GM18499 (cell line): ENCODE data around the gene TAF1C.

Source experiments
- ATAC-seq: cut with Tn5 transposase; IDR thresholded peaks from one replicate; pipeline ENCODE4 v1.9.1; 2021; ENCODE audit warnings: moderate number of reproducible peaks; ENCODE audit not compliant: insufficient read depth, unreplicated experiment

The TAF1C gene

GRCh38 chr16:84166796-84167695, 19.8 kb downstream of the TAF1C start:
- no peak for ATAC-seq

GRCh38 chr16:84165746-84166145, 21.1 kb downstream of the TAF1C start:
- no peak for ATAC-seq

- no peak for ATAC-seq
Measured at GRCh38 chr16:84161801-84162200, 25.1 kb downstream of the TAF1C start.

- ATAC-seq: no peak
Measured at GRCh38 chr16:84161037-84161436, 25.8 kb downstream of the TAF1C start.

- ATAC-seq: no peak
Measured at GRCh38 chr16:84159800-84160199, 27.1 kb downstream of the TAF1C start.

GRCh38 chr16:84159007-84159406, 27.9 kb downstream of the TAF1C start:
- no peak for ATAC-seq

- ATAC-seq: no peak
Measured at GRCh38 chr16:84156342-84156784, 30.5 kb downstream of the TAF1C start.

- no peak for ATAC-seq
Measured at GRCh38 chr16:84155771-84156170, 31.1 kb downstream of the TAF1C start.

GRCh38 chr16:84155226-84155625, 31.6 kb downstream of the TAF1C start:
- no peak for ATAC-seq

GRCh38 chr16:84153660-84154214, 33.1 kb downstream of the TAF1C start:
- no peak for ATAC-seq

GRCh38 chr16:84150926-84151325, 35.9 kb downstream of the TAF1C start:
- no peak for ATAC-seq

- no peak for ATAC-seq
Measured at GRCh38 chr16:84144859-84145639, 41.8 kb downstream of the TAF1C start, which contains the start of the genes DNAAF1 and HSDL1. Gene DNAAF1 (plus strand): TSS chr16:84145308. CDS start chr16:84145441, 133 bp downstream. Gene HSDL1 (minus strand): TSS chr16:84145177. CDS start chr16:84131321, 13,856 bp downstream.

- ATAC-seq: no peak
Measured at GRCh38 chr16:84144209-84144858, 42.5 kb downstream of the TAF1C start.

- no peak for ATAC-seq
Measured at GRCh38 chr16:84143784-84144199, 43.1 kb downstream of the TAF1C start.

- ATAC-seq: no peak
Measured at GRCh38 chr16:84143081-84143480, 43.8 kb downstream of the TAF1C start.

GRCh38 chr16:84141143-84141670, 45.6 kb downstream of the TAF1C start:
- ATAC-seq: no peak

- no peak for ATAC-seq
Measured at GRCh38 chr16:84139628-84140258, 47.1 kb downstream of the TAF1C start.

GRCh38 chr16:84138824-84139627, 47.8 kb downstream of the TAF1C start:
- no peak for ATAC-seq

GRCh38 chr16:84138500-84138823, 48.4 kb downstream of the TAF1C start:
- no peak for ATAC-seq
